ENCODE results near the gene CDK5R1. TPM values are rescaled to one million over a fixed set of nuclear protein-coding genes. Genes with fewer than 3 reads are reported as not detected.

CDK5R1 gene
- polyA plus RNA-seq, 1 of the 3 experiments (the other 2 are of a cell fraction): 1.4 TPM

DNA sequence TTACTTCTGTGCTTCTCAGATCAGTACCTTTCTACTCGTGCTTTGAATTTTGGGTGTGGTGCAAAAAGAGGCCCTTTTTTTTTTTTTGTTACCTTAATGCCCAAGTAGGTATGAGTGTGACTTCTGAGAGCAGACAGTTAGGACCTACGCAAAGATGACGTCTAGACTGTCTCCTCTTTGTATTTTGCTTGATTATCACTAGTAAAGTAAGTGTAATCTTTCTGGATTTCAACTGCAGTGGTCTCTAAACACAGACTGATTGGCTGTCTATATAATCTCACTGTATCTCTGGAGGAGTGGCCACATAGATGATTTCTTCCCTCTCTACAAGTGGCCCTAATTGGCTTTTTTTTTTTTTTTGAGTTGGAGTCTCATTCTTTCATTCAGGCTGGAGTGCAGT is 11.5 kb upstream of the CDK5R1 start:
- Histone ChIP-seq H3K4me2 (no peak overlapping the region), H3K27ac (ENCODE audit: low read depth in 2 of 2, low read length in 1 of 2) (no peak overlapping the region), H4K20me1 (ENCODE audit: insufficient read depth) (0 out of 2 replicates have a peak, but pooled peaks cover 3% of the 10 kb centered on the region), H3K9ac (no peak overlapping the region), H3K4me1 (ENCODE audit: control insufficient read depth in 1 of 2, insufficient read depth in 2 of 2, low read depth in 1 of 2, low read length in 1 of 2) (no peaks in the 10 kb centered on the region), H3K27me3 (ENCODE audit: insufficient read depth) (no peaks in the 10 kb centered on the region), H3K79me2 (ENCODE audit: insufficient read depth) (peaks cover 7% of the 10 kb centered on the region; the same call in 1 of the 2 replicates), H3K4me3 (ENCODE audit: low read depth in 2 of 2, low read length in 1 of 2) (no peak overlapping the region), H3K9me2 (no peaks in the 10 kb centered on the region), H2AFZ (ENCODE audit: low read depth) (no peak overlapping the region), H3F3A (replicated peaks; ENCODE audit: insufficient read depth) (no peaks in the 10 kb centered on the region), H3K36me3 (replicated peaks in 1 of 2; ENCODE audit: control insufficient read depth in 1 of 2, insufficient read depth in 2 of 2, low read length in 1 of 2) (peaks cover 76 to 85% of the 10 kb centered on the region in 2 experiments), H3K9me3 (no peaks in the 10 kb centered on the region)
- ChIA-PET CTCF (interaction anchor here (1.2 to 5.3 kb wide), 2 partner anchors 11 to 13 kb away, joined by 3 to 39 read pairs; no protein-coding TSS in a partner anchor), POLR2A (no interaction called here)
- no peak for TF ChIP-seq CHD2 (IDR thresholded peaks at IDR 0.05; ENCODE audit: low read length, partially characterized antibody)
- no peak for TF ChIP-seq SMC3 (IDR thresholded peaks at IDR 0.05; ENCODE audit: low read depth, low read length)
- TF ChIP-seq USF1 (IDR thresholded peaks at IDR 0.05; ENCODE audit: borderline replicate concordance, low read depth): no peak
- TF ChIP-seq TCF12 (IDR thresholded peaks at IDR 0.05): no peak
- TF ChIP-seq EZH2phosphoT487 (IDR thresholded peaks at IDR 0.05; ENCODE audit: borderline replicate concordance, low read depth): no peak
- TF ChIP-seq TAF1 (IDR thresholded peaks at IDR 0.05; ENCODE audit: borderline replicate concordance, low read depth, low read length): no peak
- TF ChIP-seq, protein P1, sequence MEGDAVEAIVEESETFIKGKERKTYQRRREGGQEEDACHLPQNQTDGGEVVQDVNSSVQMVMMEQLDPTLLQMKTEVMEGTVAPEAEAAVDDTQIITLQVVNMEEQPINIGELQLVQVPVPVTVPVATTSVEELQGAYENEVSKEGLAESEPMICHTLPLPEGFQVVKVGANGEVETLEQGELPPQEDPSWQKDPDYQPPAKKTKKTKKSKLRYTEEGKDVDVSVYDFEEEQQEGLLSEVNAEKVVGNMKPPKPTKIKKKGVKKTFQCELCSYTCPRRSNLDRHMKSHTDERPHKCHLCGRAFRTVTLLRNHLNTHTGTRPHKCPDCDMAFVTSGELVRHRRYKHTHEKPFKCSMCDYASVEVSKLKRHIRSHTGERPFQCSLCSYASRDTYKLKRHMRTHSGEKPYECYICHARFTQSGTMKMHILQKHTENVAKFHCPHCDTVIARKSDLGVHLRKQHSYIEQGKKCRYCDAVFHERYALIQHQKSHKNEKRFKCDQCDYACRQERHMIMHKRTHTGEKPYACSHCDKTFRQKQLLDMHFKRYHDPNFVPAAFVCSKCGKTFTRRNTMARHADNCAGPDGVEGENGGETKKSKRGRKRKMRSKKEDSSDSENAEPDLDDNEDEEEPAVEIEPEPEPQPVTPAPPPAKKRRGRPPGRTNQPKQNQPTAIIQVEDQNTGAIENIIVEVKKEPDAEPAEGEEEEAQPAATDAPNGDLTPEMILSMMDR (IDR thresholded peaks at IDR 0.05): no peak
- no peak for TF ChIP-seq RAD21 (IDR thresholded peaks at IDR 0.05; ENCODE audit: low read length)
- no peak for DNase-seq
- 96% methylated on average over 3 of the region's 3 CpGs for WGBS (ENCODE audit: low lambda C conversion rate)

GRCh38 chr17:32477220-32477619 is 9.6 kb upstream of the CDK5R1 start:
- Histone ChIP-seq H4K20me1 (ENCODE audit: insufficient read depth) (no peaks in the 10 kb centered on the region), H3K9ac (no peak overlapping the region), H3K4me2 (no peak overlapping the region), H3K27ac (ENCODE audit: low read depth in 2 of 2, low read length in 1 of 2) (no peak overlapping the region), H3K9me3 (no peaks in the 10 kb centered on the region), H3K79me2 (ENCODE audit: insufficient read depth) (no peaks in the 10 kb centered on the region; the same call in 1 of the 2 replicates), H3K4me1 (ENCODE audit: control insufficient read depth in 1 of 2, insufficient read depth in 2 of 2, low read depth in 1 of 2, low read length in 1 of 2) (no peaks in the 10 kb centered on the region), H2AFZ (ENCODE audit: low read depth) (no peak overlapping the region), H3K36me3 (replicated peaks in 1 of 2; ENCODE audit: control insufficient read depth in 1 of 2, insufficient read depth in 2 of 2, low read length in 1 of 2) (peaks cover 65 to 83% of the 10 kb centered on the region in 2 experiments), H3F3A (replicated peaks; ENCODE audit: insufficient read depth) (peaks cover 5% of the 10 kb centered on the region), H3K27me3 (ENCODE audit: insufficient read depth) (no peaks in the 10 kb centered on the region), H3K4me3 (ENCODE audit: low read depth in 2 of 2, low read length in 1 of 2) (no peak overlapping the region), H3K9me2 (no peaks in the 10 kb centered on the region)
- 89% methylated on average over 8 of the region's 8 CpGs for WGBS (ENCODE audit: low lambda C conversion rate)
- DNase-seq: no peak
- POLR2A ChIA-PET: no interaction called here
- CTCF ChIA-PET: interaction anchor here (0.8 to 5.3 kb wide), 4 partner anchors 10 to 280 kb away, joined by 3 to 39 read pairs (median 4); partner anchors contain the start of gene PSMD11
- no peak for TF ChIP-seq FOXJ3 (CRISPR knock-in tag; IDR thresholded peaks at IDR 0.05)
- no peak for TF ChIP-seq NFIC (IDR thresholded peaks at IDR 0.05; ENCODE audit: borderline replicate concordance)
- TF ChIP-seq EP300 (IDR thresholded peaks at IDR 0.05; ENCODE audit: borderline replicate concordance in 1 of 2, low read depth in 1 of 2, low read length in 1 of 2): no peak
- no peak for TF ChIP-seq GABPA (IDR thresholded peaks at IDR 0.05; ENCODE audit: low read depth)
- TF ChIP-seq MXI1 (IDR thresholded peaks at IDR 0.05; ENCODE audit: low read depth, low read length): no peak
- no peak for TF ChIP-seq YY1 (IDR thresholded peaks at IDR 0.05; ENCODE audit: low read depth)
- TF ChIP-seq FOXM1 (IDR thresholded peaks at IDR 0.05; ENCODE audit: low read depth): no peak
- no peak for TF ChIP-seq USF1 (IDR thresholded peaks at IDR 0.05; ENCODE audit: borderline replicate concordance, low read depth)
- TF ChIP-seq FOSL2 (IDR thresholded peaks at IDR 0.05; ENCODE audit: borderline replicate concordance, low read depth): no peak
- TF ChIP-seq SMC3 (IDR thresholded peaks at IDR 0.05; ENCODE audit: low read depth, low read length): no peak
- no peak for TF ChIP-seq TAF1 (IDR thresholded peaks at IDR 0.05; ENCODE audit: borderline replicate concordance, low read depth, low read length)
- TF ChIP-seq TCF12 (IDR thresholded peaks at IDR 0.05): no peak
- no peak for TF ChIP-seq EZH2phosphoT487 (IDR thresholded peaks at IDR 0.05; ENCODE audit: borderline replicate concordance, low read depth)
- no peak for TF ChIP-seq JUND (IDR thresholded peaks at IDR 0.05)

Data from SK-N-SH (cell line).